Effector memory CD4-positive, alpha-beta T cell (primary cell): Measurements from ENCODE around the gene TMEM11.

ENCODE experiments used
- DNase-seq, 3 donors: peaks; one replicate each; pipeline ENCODE4 v3.0.0-alpha.2; 2020
- H3K27ac ChIP-seq: 2 replicates; pipeline ENCODE4 v1.7.0; 2013; ENCODE audit warnings: mild to moderate bottlenecking, low read length, moderate library complexity; ENCODE audit not compliant: insufficient read depth, poor library complexity, severe bottlenecking
- H3K27me3 ChIP-seq: replicated peaks from 2 replicates; pipeline ENCODE4 v1.7.0; 2013; ENCODE audit warnings: mild to moderate bottlenecking, low read length; ENCODE audit not compliant: insufficient read depth, control insufficient read depth, poor library complexity, severe bottlenecking
- H3K36me3 ChIP-seq: 2 replicates; pipeline ENCODE4 v1.7.0; 2013; ENCODE audit warnings: mild to moderate bottlenecking, low read length, moderate library complexity; ENCODE audit not compliant: control insufficient read depth, insufficient read depth
- H3K4me1 ChIP-seq: 2 replicates; pipeline ENCODE4 v1.7.0; 2013; ENCODE audit warnings: low read length, mild to moderate bottlenecking; ENCODE audit not compliant: control insufficient read depth, insufficient read depth, poor library complexity, severe bottlenecking
- H3K4me3 ChIP-seq: 2 replicates; pipeline ENCODE4 v1.7.0; 2013; ENCODE audit warnings: low read length, low read depth, mild to moderate bottlenecking; ENCODE audit not compliant: insufficient read depth, poor library complexity, severe bottlenecking
- H3K9me3 ChIP-seq: 2 replicates; pipeline ENCODE4 v1.7.0; 2013; ENCODE audit warnings: mild to moderate bottlenecking, low read length, moderate library complexity; ENCODE audit not compliant: control insufficient read depth

TMEM11 gene

DNA sequence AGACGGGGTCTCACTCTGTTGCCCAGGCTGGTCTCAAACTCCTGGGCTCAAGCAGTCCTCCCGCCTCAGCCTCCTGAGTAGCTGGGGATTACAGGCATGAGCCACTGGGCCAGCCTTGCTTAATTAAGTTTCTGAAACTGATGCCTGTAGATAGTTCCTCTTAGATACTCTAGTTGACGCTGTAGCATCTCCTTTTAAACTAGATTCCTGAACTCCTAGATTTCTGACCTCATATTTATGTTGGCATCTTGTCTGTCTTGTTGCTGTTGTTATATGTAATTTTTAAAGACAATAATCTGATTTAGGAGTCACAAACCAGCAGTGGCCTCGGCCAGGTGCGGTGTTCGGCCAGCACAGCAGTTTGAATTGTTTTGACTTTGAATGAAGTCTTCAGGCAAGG, 49.7 kb downstream of the TMEM11 start:
- no peak overlapping the region for H3K27ac ChIP-seq
- no peak for DNase-seq
- no peak overlapping the region for H3K4me3 ChIP-seq
- H3K4me1 ChIP-seq = no peaks in the 10 kb centered on the region
- no peaks in the 10 kb centered on the region for H3K9me3 ChIP-seq
- H3K36me3 ChIP-seq = no peaks in the 10 kb centered on the region
- no peaks in the 10 kb centered on the region for H3K27me3 ChIP-seq

- no peaks in the 10 kb centered on the region for H3K36me3 ChIP-seq
- no peaks in the 10 kb centered on the region for H3K4me1 ChIP-seq
- H3K9me3 ChIP-seq = no peaks in the 10 kb centered on the region
- H3K27ac ChIP-seq = no peak overlapping the region
- H3K4me3 ChIP-seq = no peak overlapping the region
- DNase-seq = no peak
- H3K27me3 ChIP-seq = no peaks in the 10 kb centered on the region
Observed at GRCh38 chr17:21163101-21163500, 50.9 kb downstream of the TMEM11 start.

DNA sequence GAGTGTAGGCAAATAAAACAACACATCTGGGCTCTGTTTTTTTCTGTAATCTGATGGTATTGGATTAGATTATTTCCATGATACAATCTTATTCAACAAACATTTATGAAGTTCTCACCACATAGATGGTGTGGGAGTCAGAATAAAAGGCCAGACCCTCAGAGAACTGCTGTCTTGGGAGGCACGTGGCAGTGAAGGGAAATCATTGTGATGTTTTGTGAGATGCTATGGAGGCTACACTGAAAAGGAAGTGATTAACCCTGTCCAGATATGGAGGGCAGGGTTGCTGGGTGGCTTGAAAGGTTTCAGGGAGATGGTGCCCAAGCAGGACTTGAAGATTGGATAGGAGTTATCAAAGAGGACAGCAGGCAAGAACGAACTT, 51.6 kb downstream of the TMEM11 start:
- H3K4me1 ChIP-seq = no peaks in the 10 kb centered on the region
- no peak overlapping the region for H3K4me3 ChIP-seq
- H3K27me3 ChIP-seq = no peaks in the 10 kb centered on the region
- no peaks in the 10 kb centered on the region for H3K9me3 ChIP-seq
- no peak for DNase-seq
- H3K27ac ChIP-seq = no peak overlapping the region
- H3K36me3 ChIP-seq = no peaks in the 10 kb centered on the region

DNA sequence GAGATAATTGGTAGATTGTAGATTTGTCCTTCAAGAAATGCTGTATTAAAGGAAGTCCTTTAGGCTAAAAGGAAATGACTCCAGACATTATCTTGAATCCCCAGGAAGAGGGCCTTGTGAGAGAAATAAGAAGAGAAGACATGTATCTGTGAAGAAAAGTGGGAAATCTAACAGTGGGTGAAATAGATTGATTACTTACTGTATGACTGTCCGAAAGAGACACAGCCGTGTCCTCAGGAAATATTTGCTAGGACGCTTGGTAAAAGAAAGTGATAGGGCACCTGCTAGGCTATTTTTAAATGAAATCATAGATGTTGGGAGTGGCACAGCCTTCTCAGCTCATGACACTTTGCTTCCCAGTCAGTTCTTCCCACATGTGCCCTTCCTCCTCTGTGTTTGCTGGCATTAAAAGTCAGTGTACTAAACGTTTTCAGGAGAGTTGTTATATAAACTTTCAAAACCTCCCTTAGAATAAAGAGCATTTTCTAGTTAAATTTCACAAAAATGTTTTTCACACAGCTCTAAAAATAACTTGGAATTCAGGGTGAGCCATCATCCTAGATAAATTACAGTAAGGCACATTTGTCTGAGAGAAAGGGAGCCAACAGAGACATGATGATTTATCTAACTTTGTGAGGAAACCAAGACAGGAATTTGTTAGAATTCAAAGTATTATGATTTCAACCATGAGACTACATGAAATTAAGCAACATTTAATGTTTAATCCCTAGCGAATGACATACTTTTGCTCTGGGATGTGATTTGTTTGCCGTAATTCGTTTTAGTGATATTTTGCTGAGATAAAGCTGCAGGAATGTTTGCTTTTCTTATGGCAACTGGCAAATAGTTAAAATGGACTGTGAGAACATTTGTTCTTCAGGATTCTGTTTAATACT, 52.2 kb downstream of the TMEM11 start:
- H3K27me3 ChIP-seq = no peaks in the 10 kb centered on the region
- DNase-seq = no peak
- no peak overlapping the region for H3K27ac ChIP-seq
- no peaks in the 10 kb centered on the region for H3K36me3 ChIP-seq
- H3K4me3 ChIP-seq = no peak overlapping the region
- H3K9me3 ChIP-seq = no peaks in the 10 kb centered on the region
- no peaks in the 10 kb centered on the region for H3K4me1 ChIP-seq

GRCh38 chr17:21160401-21160800, 53.6 kb downstream of the TMEM11 start:
- no peak for DNase-seq
- Histone ChIP-seq H3K27me3 (no peaks in the 10 kb centered on the region), H3K9me3 (no peaks in the 10 kb centered on the region), H3K4me3 (no peak overlapping the region), H3K4me1 (no peaks in the 10 kb centered on the region), H3K36me3 (no peaks in the 10 kb centered on the region), H3K27ac (no peak overlapping the region)

GRCh38 chr17:21157586-21158370, 56.2 kb downstream of the TMEM11 start:
- Histone ChIP-seq H3K9me3 (no peaks in the 10 kb centered on the region), H3K27me3 (no peaks in the 10 kb centered on the region), H3K4me3 (no peak overlapping the region), H3K4me1 (no peaks in the 10 kb centered on the region), H3K36me3 (no peaks in the 10 kb centered on the region), H3K27ac (no peak overlapping the region)
- no peak for DNase-seq

- H3K4me1 ChIP-seq = no peaks in the 10 kb centered on the region
Observed at GRCh38 chr17:21152731-21153130, 61.2 kb downstream of the TMEM11 start.

DNA sequence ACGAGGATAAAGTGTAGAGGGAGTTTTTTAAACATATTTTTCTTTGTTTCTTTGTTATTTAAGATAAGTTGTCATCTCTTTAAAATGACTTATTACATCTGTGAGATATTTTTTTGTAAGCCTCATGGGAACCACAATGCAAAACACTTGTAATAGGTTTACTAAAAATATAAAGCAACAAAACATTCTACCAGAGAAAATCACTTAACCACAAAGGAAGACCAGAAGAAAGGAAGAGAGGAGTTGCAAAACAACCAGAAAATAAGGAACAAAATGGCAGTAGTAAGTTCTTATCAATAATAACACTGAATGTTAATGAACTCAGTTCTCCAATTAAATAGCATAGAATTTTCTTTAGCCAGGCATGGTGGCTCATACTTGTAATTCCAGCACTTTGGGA, 64.3 kb downstream of the TMEM11 start:
- no peak overlapping the region for H3K27ac ChIP-seq
- DNase-seq = no peak
- no peaks in the 10 kb centered on the region for H3K9me3 ChIP-seq
- no peaks in the 10 kb centered on the region for H3K27me3 ChIP-seq
- no peaks in the 10 kb centered on the region for H3K4me1 ChIP-seq
- H3K36me3 ChIP-seq = no peaks in the 10 kb centered on the region
- no peak overlapping the region for H3K4me3 ChIP-seq

More at GRCh38 chr17:21152731-21153130, 61.2 kb downstream of the TMEM11 start:
- no peak overlapping the region for H3K27ac ChIP-seq
- no peak for DNase-seq
- H3K4me3 ChIP-seq = no peak overlapping the region
- no peaks in the 10 kb centered on the region for H3K9me3 ChIP-seq
- no peaks in the 10 kb centered on the region for H3K27me3 ChIP-seq
- no peaks in the 10 kb centered on the region for H3K36me3 ChIP-seq
